NCI-H2171 treated with DMSO at 0.1 percent for 48 hours (cell line): Measurements from ENCODE around the gene SLC12A4.
A peak's percentile ranks its signal among the peaks of the same experiment; 100 is the strongest.
"Not testable (repeated sequence)": the region's sequence is repeated elsewhere in the genome, so short reads cannot be mapped to it uniquely, and the experiment has no call there.

Experiments used
- DNase-seq: peaks from one replicate; lab custom pipeline; 2025; lab: John Stamatoyannopoulos, UW

The SLC12A4 gene

GRCh38 chr16:67987460-67988160, 19.2 kb upstream of the SLC12A4 start:
- no peak for DNase-seq

GRCh38 chr16:67986949-67987348, 18.5 kb upstream of the SLC12A4 start:
- no peak for DNase-seq

GRCh38 chr16:67982011-67982696, 13.7 kb upstream of the SLC12A4 start:
- DNase-seq: no peak

- no peak for DNase-seq
These were observed 11.7 kb upstream of the SLC12A4 start, which contains the start of gene DPEP3 for GRCh38 chr16:67979955-67980678. Gene DPEP3, minus strand, starts transcription at chr16:67980499. Its CDS starts 119 bp downstream, at chr16:67980380.

- no peak for DNase-seq
These were observed 9.2 kb upstream of the SLC12A4 start for GRCh38 chr16:67977469-67978227.

GRCh38 chr16:67977005-67977404, 8.6 kb upstream of the SLC12A4 start:
- DNase-seq: no peak

- no peak for DNase-seq
These were observed 7.8 kb upstream of the SLC12A4 start for GRCh38 chr16:67976205-67976604.

- no peak for DNase-seq
These were observed 7.1 kb upstream of the SLC12A4 start for GRCh38 chr16:67975321-67976105.

- DNase-seq: not testable (repeated sequence)
These were observed 3.8 kb upstream of the SLC12A4 start for GRCh38 chr16:67972285-67972684.

GRCh38 chr16:67971111-67971510, 2.7 kb upstream of the SLC12A4 start:
- DNase-seq: no peak

- DNase-seq: peak; percentile 8
These were observed 1.0 kb upstream of the SLC12A4 start for GRCh38 chr16:67969254-67970039.

GRCh38 chr16:67967958-67968399, 458 bp downstream of the SLC12A4 start:
- DNase-seq: no peak

GRCh38 chr16:67967183-67967957, 1.1 kb downstream of the SLC12A4 start:
- no peak for DNase-seq

GRCh38 chr16:67966549-67967182, 1.8 kb downstream of the SLC12A4 start:
- DNase-seq: no peak

- DNase-seq: no peak
These were observed 2.5 kb downstream of the SLC12A4 start for GRCh38 chr16:67965668-67966548.

- no peak for DNase-seq
These were observed 3.8 kb downstream of the SLC12A4 start for GRCh38 chr16:67964477-67965131.

GRCh38 chr16:67963662-67964321, 4.6 kb downstream of the SLC12A4 start:
- DNase-seq: no peak
